GM12892 (cell line): ENCODE data around the gene SYNGR3.

Experiments used
- POLR2A ChIP-seq: IDR thresholded peaks from 2 replicates; pipeline ENCODE4 v1.6.1; 2011; ENCODE audit warnings: low read depth, low read length, control low read depth
- POLR2AphosphoS5 ChIP-seq: IDR thresholded peaks from 2 replicates; pipeline ENCODE4 v1.6.1; 2011; ENCODE audit warnings: low read depth, low read length, control low read depth

GRCh38 chr16:1945559-1946391 lies 44.0 kb upstream of the SYNGR3 start:
- TF ChIP-seq POLR2A (no peak), POLR2AphosphoS5 (no peak)
